GM19372 (cell line): Measurements from ENCODE around the gene PCDHGA9.
"Not testable (repeated sequence)": the region's sequence is repeated elsewhere in the genome, so short reads cannot be mapped to it uniquely, and the experiment has no call there.

Source experiments
- ATAC-seq: cut with Tn5 transposase; IDR thresholded peaks from one replicate; pipeline ENCODE4 v1.9.1; 2021; ENCODE audit warnings: mild to moderate bottlenecking, low read depth, moderate library complexity; ENCODE audit not compliant: unreplicated experiment

Gene PCDHGA9

GRCh38 chr5:141402553-141403243 is at the start of gene PCDHGA9:
Gene PCDHGA9, plus strand, starts transcription at chr5:141402778. Its CDS starts 175 bp downstream, at chr5:141402953.
- no peak for ATAC-seq

- ATAC-seq: no peak
Observed at GRCh38 chr5:141354900-141355469, 47.6 kb upstream of the PCDHGA9 start, which contains the start of gene PCDHGA4. Gene PCDHGA4, plus strand, starts transcription at chr5:141355021. Its CDS starts 87 bp downstream, at chr5:141355108.

- ATAC-seq: no peak
Observed at GRCh38 chr5:141355641-141356040, 46.9 kb upstream of the PCDHGA9 start.

- no peak for ATAC-seq
Observed at GRCh38 chr5:141356133-141356532, 46.4 kb upstream of the PCDHGA9 start.

- no peak for ATAC-seq
Observed at GRCh38 chr5:141356950-141357349, 45.6 kb upstream of the PCDHGA9 start.

GRCh38 chr5:141359790-141360426 is 42.7 kb upstream of the PCDHGA9 start, which contains the start of gene PCDHGB2:
Gene PCDHGB2, plus strand, starts transcription at chr5:141359994. Its CDS starts 142 bp downstream, at chr5:141360136.
- no peak for ATAC-seq

- no peak for ATAC-seq
Observed at GRCh38 chr5:141360685-141361084, 41.9 kb upstream of the PCDHGA9 start.

- ATAC-seq: no peak
Observed at GRCh38 chr5:141362719-141363118, 39.9 kb upstream of the PCDHGA9 start.

- ATAC-seq: no peak
Observed at GRCh38 chr5:141363952-141364660, 38.5 kb upstream of the PCDHGA9 start, which contains the start of gene PCDHGA5. Gene PCDHGA5, plus strand, starts transcription at chr5:141364162. Its CDS starts 169 bp downstream, at chr5:141364331.

GRCh38 chr5:141366016-141366896 is 36.3 kb upstream of the PCDHGA9 start:
- no peak for ATAC-seq

GRCh38 chr5:141369994-141370848 is 32.4 kb upstream of the PCDHGA9 start, which contains the start of gene PCDHGB3:
Gene PCDHGB3, plus strand, starts transcription at chr5:141370242. Its CDS starts 153 bp downstream, at chr5:141370395.
- no peak for ATAC-seq

- ATAC-seq: no peak
Observed at GRCh38 chr5:141371572-141372475, 30.8 kb upstream of the PCDHGA9 start.

- ATAC-seq: no peak
Observed at GRCh38 chr5:141373673-141374317, 28.8 kb upstream of the PCDHGA9 start, which contains the start of gene PCDHGA6. Gene PCDHGA6, plus strand, starts transcription at chr5:141373891. Its CDS starts 193 bp downstream, at chr5:141374084.

GRCh38 chr5:141374627-141375026 is 28.0 kb upstream of the PCDHGA9 start:
- no peak for ATAC-seq

GRCh38 chr5:141375444-141376155 is 27.0 kb upstream of the PCDHGA9 start:
- ATAC-seq: not testable (repeated sequence)

- no peak for ATAC-seq
Observed at GRCh38 chr5:141382469-141383294, 19.9 kb upstream of the PCDHGA9 start, which contains the start of gene PCDHGA7. Gene PCDHGA7, plus strand, starts transcription at chr5:141382742. Its CDS starts 158 bp downstream, at chr5:141382900.
